ENCODE data around the gene OR6N2.

The OR6N2 gene, protein sequence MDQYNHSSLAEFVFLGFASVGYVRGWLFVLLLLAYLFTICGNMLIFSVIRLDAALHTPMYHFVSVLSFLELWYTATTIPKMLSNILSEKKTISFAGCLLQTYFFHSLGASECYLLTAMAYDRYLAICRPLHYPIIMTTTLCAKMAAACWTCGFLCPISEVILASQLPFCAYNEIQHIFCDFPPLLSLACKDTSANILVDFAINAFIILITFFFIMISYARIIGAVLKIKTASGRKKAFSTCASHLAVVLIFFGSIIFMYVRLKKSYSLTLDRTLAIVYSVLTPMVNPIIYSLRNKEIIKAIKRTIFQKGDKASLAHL

DNA sequence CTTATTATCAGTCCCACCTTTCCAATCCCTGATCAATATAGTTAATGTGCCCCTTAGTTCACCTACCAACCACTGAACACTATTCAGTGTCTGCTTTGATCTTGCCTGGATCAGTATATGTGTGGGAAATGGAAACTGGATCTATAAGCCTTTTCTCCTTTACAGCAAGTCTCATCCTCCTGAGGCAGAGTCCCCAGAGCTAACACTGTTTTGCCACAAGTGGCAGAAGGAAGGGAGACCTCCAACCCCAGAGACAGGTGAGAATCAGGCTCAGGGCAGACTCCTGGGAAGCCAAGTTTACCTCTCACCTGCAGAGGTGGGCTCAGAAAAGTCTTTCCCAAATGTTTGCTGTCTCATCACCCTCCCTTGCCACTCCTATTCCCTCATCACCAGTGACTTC is at the start of gene OR6N2:
Gene OR6N2, minus strand, starts transcription at position 101 of the 400 bp plus-strand sequence. CDS start 3,569 bp downstream, outside the sequence.
- no peak for DNase-seq (ENCODE audit: low read depth)

DNA sequence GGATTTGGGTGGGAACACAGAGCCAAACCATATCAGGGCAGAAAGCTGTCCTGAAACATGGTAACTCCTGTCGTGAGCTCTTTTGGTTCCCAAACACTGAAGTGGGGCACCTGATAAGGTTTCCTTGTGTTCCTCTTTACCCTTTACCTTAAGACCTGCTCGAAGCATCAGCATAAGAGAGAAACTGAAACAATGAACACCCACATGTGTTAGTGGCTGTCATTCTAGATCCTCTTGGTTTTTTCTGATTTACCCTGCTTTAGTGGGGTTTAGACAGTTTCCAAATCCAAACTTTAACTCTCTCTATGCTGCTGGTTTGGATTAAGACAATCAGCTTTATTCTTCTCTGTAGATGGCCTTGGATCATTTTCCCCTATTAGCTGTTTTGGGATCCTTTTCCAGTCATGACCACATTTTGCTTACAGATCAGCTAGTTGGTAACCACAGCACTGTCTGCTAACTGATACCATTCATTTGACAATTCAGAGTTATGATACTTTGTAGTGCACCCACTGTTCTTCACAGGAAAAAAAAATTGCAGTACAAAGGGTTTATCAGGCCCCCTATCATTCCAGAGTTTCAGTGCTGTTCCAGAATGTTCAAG is 49.2 kb upstream of the OR6N2 start:
- no peak for DNase-seq (ENCODE audit: low read depth)

- DNase-seq (ENCODE audit: low read depth) = no peak
These were observed 40.7 kb upstream of the OR6N2 start for GRCh38 chr1:158821723-158822122.

- no peak for DNase-seq (ENCODE audit: low read depth)
These were observed 38.7 kb upstream of the OR6N2 start for GRCh38 chr1:158819461-158820443.

- no peak for DNase-seq (ENCODE audit: low read depth)
These were observed 38.0 kb upstream of the OR6N2 start for GRCh38 chr1:158818975-158819431.

GRCh38 chr1:158818560-158818959 is 37.6 kb upstream of the OR6N2 start:
- no peak for DNase-seq (ENCODE audit: low read depth)

GRCh38 chr1:158814970-158815369 is 34.0 kb upstream of the OR6N2 start:
- no peak for DNase-seq (ENCODE audit: low read depth)

- DNase-seq (ENCODE audit: low read depth) = no peak
These were observed 32.2 kb upstream of the OR6N2 start for GRCh38 chr1:158813164-158813563.

DNA sequence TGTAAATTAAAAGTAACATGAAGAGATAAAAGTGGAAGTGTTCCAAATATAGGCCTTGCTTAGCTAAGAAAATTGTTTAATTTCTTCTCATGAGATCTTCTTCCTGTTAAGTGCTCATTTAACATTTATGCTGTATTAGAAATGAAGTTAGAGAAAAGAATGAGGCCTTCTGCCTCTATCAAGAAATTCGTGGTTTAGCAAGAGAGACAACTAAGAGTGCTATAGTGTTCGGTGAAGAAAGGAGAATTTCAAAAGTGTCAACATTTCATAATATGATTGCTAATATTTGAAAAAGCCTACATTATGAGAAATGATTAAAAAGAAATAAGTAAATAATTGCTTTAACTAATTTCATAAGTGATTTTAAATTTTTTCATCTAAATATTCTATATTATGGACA is 31.3 kb upstream of the OR6N2 start:
- no peak for DNase-seq (ENCODE audit: low read depth)

DNA sequence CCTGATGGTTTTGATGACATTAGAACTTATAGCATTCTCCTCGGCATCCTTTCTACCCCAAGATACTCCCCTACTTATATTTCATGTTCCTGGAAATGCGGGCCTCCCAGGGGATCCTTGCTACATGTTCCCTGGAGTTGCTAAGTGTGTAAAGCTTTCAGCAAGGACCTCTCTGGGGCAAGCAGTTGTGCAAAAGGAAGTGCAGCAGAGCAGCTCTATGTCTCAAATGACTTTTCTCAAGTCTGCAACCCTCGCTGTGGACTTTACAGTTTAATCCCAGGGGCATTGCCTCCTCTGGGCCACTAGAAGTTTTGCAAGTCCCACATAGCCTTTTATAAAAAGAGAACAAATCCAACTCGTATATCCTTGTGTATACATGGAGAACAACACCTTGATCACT is 29.3 kb upstream of the OR6N2 start:
- no peak for DNase-seq (ENCODE audit: low read depth)

DNA sequence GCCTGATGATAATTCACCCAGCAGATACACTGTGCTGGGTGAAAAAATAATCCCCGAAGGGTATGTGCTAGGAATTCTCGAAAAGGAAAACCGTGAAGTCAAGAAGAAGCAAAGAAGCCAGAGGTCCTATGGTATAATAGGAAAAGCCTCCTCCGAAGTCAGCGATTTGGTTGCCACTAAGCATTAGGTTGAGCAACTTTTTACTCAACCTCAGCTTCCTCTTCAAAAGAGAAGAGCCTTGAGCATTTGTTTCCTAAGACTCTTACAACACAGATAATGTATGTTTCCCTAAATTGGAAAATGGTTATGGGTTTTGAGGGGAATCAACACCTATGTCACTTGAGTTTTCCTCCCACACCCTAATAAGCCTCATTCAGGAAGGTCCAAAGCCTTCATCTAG is 28.9 kb upstream of the OR6N2 start:
- DNase-seq (ENCODE audit: low read depth) = no peak

- no peak for DNase-seq (ENCODE audit: low read depth)
These were observed 28.3 kb upstream of the OR6N2 start for GRCh38 chr1:158809256-158809655.

DNA sequence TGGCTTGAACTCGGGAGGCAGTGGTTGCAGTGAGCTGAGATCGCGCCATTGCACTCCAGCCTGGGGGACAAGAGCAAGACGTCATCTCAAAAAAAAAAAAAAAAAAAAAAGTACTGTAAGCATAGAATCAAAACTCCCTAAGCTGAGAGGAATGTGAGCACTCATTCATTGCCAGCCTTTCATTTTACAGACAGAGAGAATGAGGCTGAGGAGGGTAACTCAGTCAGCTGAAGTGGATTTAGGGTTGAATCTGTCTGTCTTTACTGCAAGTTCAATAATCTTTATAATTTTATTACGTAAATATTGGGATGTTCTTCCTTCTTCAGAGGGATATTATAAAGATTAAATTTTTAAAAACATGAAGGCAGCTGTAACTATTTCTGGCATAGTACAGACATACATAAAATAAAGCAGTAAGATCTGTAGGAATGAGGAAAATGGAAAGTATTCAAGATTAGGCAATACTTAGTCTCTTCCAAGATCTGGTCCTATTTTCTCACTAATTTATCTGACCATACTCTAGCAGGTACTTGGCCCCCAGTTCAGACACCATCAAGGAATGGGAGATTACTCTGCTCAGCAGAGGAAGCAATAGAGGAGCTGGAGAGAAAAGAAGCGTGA is 26.0 kb upstream of the OR6N2 start:
- no peak for DNase-seq (ENCODE audit: low read depth)

GRCh38 chr1:158803678-158804077 is 22.7 kb upstream of the OR6N2 start:
- no peak for DNase-seq (ENCODE audit: low read depth)

GRCh38 chr1:158801396-158801795 is 20.4 kb upstream of the OR6N2 start:
- DNase-seq (ENCODE audit: low read depth) = no peak

GRCh38 chr1:158800526-158800925 is 19.5 kb upstream of the OR6N2 start:
- DNase-seq (ENCODE audit: low read depth) = no peak

- no peak for DNase-seq (ENCODE audit: low read depth)
These were observed 18.7 kb upstream of the OR6N2 start for GRCh38 chr1:158799689-158800088.

GRCh38 chr1:158798531-158798930 is 17.5 kb upstream of the OR6N2 start:
- no peak for DNase-seq (ENCODE audit: low read depth)

DNA sequence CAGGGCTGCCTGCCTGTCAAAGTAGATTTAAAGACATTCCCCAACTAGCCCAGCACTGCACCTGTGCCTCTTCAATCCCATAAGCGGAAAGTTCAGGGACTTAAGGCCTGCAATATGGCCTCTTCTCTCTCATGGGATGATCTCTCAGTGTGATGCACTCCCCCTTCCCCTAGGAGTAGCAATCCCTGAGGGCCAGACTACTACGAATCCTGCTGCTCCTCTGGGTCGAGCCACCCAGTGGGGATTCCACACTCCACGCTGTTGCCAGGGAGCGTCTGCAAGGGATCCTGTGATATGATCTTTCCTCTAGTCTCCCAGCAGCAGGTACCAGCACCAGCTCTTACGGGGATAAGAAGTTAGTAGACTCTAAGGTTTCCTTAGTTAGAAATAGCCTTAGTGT is 13.2 kb upstream of the OR6N2 start:
- no peak for DNase-seq (ENCODE audit: low read depth)

GRCh38 chr1:158793604-158794003 is 12.6 kb upstream of the OR6N2 start:
- DNase-seq (ENCODE audit: low read depth) = peak; percentile 7

GRCh38 chr1:158771950-158772866 is 8.8 kb downstream of the OR6N2 start, which contains the start of gene OR6N1:
TSS of gene OR6N1 (minus strand) at chr1:158772195. CDS start at chr1:158766682, 5,513 bp downstream.
- DNase-seq (ENCODE audit: low read depth) = no peak

All from stimulated activated CD8-positive, alpha-beta memory T cell treated with anti-CD3 and anti-CD28 coated beads, Interleukin-15, amount 100 ng/mL, for 1 hour (primary cell).